ENCODE data around the gene ITGB1BP1. TPM values are rescaled to one million over a fixed set of nuclear protein-coding genes. Genes with fewer than 3 reads are reported as not detected.

The ITGB1BP1 gene
- total RNA-seq, 2 donors from 2014 or later, result 26.9 to 36.8 TPM

DNA sequence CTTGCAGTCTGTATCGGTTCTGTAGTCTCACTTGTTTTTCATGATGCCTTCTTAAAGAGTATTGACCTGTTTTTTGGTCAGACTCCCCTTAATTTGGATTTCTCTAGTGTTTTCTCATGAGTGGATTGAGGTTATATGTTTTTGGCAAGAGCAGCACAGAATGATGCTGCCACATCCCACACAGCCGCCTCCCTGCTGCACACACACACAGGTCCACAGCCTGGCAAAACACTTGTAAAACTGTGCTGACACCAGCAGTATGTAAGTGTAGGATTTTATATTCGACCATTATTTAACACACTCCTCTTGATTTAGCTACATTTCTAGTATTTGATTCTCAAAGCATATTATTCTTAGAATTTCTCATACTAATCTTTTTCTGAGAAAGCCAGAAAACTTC, 68.1 kb downstream of the ITGB1BP1 start:
- H3K36me3 ChIP-seq, result no peaks in the 10 kb centered on the region
- intact Hi-C loops (cut with DNase I), result no loop called here
- WGBS, result 81% methylated on average over 3 of the region's 3 CpGs
- no peaks in the 10 kb centered on the region for H3K4me1 ChIP-seq (replicated peaks)
- TF ChIP-seq POLR2AphosphoS5 (IDR thresholded peaks at IDR 0.05) (no peak), POLR2A (IDR thresholded peaks at IDR 0.05) (no peak)
- TF ChIP-seq, protein P1, sequence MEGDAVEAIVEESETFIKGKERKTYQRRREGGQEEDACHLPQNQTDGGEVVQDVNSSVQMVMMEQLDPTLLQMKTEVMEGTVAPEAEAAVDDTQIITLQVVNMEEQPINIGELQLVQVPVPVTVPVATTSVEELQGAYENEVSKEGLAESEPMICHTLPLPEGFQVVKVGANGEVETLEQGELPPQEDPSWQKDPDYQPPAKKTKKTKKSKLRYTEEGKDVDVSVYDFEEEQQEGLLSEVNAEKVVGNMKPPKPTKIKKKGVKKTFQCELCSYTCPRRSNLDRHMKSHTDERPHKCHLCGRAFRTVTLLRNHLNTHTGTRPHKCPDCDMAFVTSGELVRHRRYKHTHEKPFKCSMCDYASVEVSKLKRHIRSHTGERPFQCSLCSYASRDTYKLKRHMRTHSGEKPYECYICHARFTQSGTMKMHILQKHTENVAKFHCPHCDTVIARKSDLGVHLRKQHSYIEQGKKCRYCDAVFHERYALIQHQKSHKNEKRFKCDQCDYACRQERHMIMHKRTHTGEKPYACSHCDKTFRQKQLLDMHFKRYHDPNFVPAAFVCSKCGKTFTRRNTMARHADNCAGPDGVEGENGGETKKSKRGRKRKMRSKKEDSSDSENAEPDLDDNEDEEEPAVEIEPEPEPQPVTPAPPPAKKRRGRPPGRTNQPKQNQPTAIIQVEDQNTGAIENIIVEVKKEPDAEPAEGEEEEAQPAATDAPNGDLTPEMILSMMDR (IDR thresholded peaks at IDR 0.05), result no peak
- H3K27me3 ChIP-seq (replicated peaks; ENCODE audit: insufficient read depth), result no peaks in the 10 kb centered on the region
- H3K9me3 ChIP-seq, result no peaks in the 10 kb centered on the region
- DNase-seq (ENCODE audit: low spot score), result no peak
- no peak overlapping the region for H3K4me3 ChIP-seq
- no peak overlapping the region for H3K27ac ChIP-seq

DNA sequence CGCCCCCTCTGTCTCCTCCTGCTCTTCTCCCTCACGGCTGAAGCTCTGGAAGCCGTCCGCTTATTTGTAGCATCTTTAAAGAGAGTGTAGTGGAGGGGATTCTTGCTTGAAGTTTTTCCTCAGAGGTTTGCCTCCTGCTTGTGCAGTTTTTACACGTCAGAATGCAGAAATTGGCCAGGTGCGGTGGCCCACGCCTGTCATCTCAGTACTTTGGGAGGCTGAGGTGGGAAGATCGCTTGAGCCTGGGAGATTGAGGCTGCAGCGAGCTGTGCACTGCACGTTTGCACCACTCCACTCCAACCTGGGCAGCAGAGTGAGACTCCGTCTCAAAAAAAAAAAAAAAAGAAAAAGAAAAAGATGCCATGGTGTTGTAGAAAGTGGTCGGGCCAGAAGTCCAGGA, 69.0 kb downstream of the ITGB1BP1 start:
- intact Hi-C loops (cut with DNase I), result no loop called here
- 94% methylated on average over 12 of the region's 12 CpGs for WGBS
- H3K9me3 ChIP-seq, result no peaks in the 10 kb centered on the region

More for the DNA sequence above, 69.0 kb downstream of the ITGB1BP1 start:
- H3K27me3 ChIP-seq (replicated peaks; ENCODE audit: insufficient read depth), result no peaks in the 10 kb centered on the region
- no peak for DNase-seq (ENCODE audit: low spot score)
- TF ChIP-seq POLR2A (IDR thresholded peaks at IDR 0.05), result no peak
- TF ChIP-seq, protein P1 (IDR thresholded peaks at IDR 0.05), result no peak
- TF ChIP-seq POLR2AphosphoS5 (IDR thresholded peaks at IDR 0.05), result no peak
- H3K27ac ChIP-seq, result no peak overlapping the region
- no peak overlapping the region for H3K4me3 ChIP-seq
- no peaks in the 10 kb centered on the region for H3K4me1 ChIP-seq (replicated peaks)
- H3K36me3 ChIP-seq, result no peaks in the 10 kb centered on the region

Other genes with a start within 250 kb of the ITGB1BP1 start
- 10 to 100 TPM in 1 of 2 donors, 1 to 10 TPM in 1; 9.2 to 17.8 TPM for gene ASAP2, start 216.7 kb downstream of the ITGB1BP1 start, total RNA-seq
- 10 to 100 TPM; 24.8 to 50.8 TPM for gene CPSF3, start 126 bp upstream of the ITGB1BP1 start, total RNA-seq
- 10 to 100 TPM; 48.1 to 61.3 TPM for gene IAH1, start 51.0 kb upstream of the ITGB1BP1 start, total RNA-seq
- gene ADAM17, start 132.3 kb upstream of the ITGB1BP1 start, total RNA-seq, result 10 to 100 TPM; 15.8 to 40.0 TPM
- gene YWHAQ, start 207.5 kb upstream of the ITGB1BP1 start, total RNA-seq, result 100 to 1,000 TPM; 208 to 248 TPM

Data from prostate gland (tissue), 2 donors.